ENCODE measurements around the gene TSNAXIP1.

TSNAXIP1 gene

GRCh38 chr16:67766291-67766690 lies 40.4 kb upstream of the TSNAXIP1 start:
- TF ChIP-seq, protein P1, sequence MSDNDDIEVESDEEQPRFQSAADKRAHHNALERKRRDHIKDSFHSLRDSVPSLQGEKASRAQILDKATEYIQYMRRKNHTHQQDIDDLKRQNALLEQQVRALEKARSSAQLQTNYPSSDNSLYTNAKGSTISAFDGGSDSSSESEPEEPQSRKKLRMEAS (IDR thresholded peaks at IDR 0.05): no peak
- TF ChIP-seq TEAD4 (IDR thresholded peaks at IDR 0.05) (no peak), TAF1 (IDR thresholded peaks at IDR 0.05; ENCODE audit: low read depth) (no peak), ZBTB7A (IDR thresholded peaks at IDR 0.05; ENCODE audit: low read depth) (no peak), YY1 (IDR thresholded peaks at IDR 0.05; ENCODE audit: low read depth) (no peak), CEBPB (IDR thresholded peaks at IDR 0.05) (no peak)
- TF ChIP-seq, protein P2, sequence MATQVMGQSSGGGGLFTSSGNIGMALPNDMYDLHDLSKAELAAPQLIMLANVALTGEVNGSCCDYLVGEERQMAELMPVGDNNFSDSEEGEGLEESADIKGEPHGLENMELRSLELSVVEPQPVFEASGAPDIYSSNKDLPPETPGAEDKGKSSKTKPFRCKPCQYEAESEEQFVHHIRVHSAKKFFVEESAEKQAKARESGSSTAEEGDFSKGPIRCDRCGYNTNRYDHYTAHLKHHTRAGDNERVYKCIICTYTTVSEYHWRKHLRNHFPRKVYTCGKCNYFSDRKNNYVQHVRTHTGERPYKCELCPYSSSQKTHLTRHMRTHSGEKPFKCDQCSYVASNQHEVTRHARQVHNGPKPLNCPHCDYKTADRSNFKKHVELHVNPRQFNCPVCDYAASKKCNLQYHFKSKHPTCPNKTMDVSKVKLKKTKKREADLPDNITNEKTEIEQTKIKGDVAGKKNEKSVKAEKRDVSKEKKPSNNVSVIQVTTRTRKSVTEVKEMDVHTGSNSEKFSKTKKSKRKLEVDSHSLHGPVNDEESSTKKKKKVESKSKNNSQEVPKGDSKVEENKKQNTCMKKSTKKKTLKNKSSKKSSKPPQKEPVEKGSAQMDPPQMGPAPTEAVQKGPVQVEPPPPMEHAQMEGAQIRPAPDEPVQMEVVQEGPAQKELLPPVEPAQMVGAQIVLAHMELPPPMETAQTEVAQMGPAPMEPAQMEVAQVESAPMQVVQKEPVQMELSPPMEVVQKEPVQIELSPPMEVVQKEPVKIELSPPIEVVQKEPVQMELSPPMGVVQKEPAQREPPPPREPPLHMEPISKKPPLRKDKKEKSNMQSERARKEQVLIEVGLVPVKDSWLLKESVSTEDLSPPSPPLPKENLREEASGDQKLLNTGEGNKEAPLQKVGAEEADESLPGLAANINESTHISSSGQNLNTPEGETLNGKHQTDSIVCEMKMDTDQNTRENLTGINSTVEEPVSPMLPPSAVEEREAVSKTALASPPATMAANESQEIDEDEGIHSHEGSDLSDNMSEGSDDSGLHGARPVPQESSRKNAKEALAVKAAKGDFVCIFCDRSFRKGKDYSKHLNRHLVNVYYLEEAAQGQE (IDR thresholded peaks at IDR 0.05; ENCODE audit: low read depth): no peak

GRCh38 chr16:67767953-67768352 lies 38.7 kb upstream of the TSNAXIP1 start:
- TF ChIP-seq YY1 (IDR thresholded peaks at IDR 0.05; ENCODE audit: low read depth) (no peak), CEBPB (IDR thresholded peaks at IDR 0.05) (no peak), FOXM1 (IDR thresholded peaks at IDR 0.05; ENCODE audit: borderline replicate concordance, low read depth) (no peak), NFIC (IDR thresholded peaks at IDR 0.05) (no peak)
- TF ChIP-seq, protein P2 (IDR thresholded peaks at IDR 0.05; ENCODE audit: low read depth): no peak
- TF ChIP-seq, protein P1 (IDR thresholded peaks at IDR 0.05): no peak

GRCh38 chr16:67770346-67770991 lies 36.2 kb upstream of the TSNAXIP1 start:
- no peak for TF ChIP-seq RAD21 (IDR thresholded peaks at IDR 0.05; ENCODE audit: low read depth)
- no peak for TF ChIP-seq FOXM1 (IDR thresholded peaks at IDR 0.05; ENCODE audit: borderline replicate concordance, low read depth)

- TF ChIP-seq EP300 (IDR thresholded peaks at IDR 0.05; ENCODE audit: borderline replicate concordance) (no peak), TCF12 (IDR thresholded peaks at IDR 0.05; ENCODE audit: low read depth) (no peak)
Measured at GRCh38 chr16:67773099-67773498, 33.6 kb upstream of the TSNAXIP1 start.

- TF ChIP-seq EGR1 (IDR thresholded peaks at IDR 0.05) (no peak), EP300 (IDR thresholded peaks at IDR 0.05; ENCODE audit: borderline replicate concordance) (no peak), TEAD4 (IDR thresholded peaks at IDR 0.05) (no peak), RAD21 (IDR thresholded peaks at IDR 0.05; ENCODE audit: low read depth) (no peak)
- TF ChIP-seq, protein P2 (IDR thresholded peaks at IDR 0.05; ENCODE audit: low read depth): no peak
Measured at GRCh38 chr16:67773569-67774456, 32.9 kb upstream of the TSNAXIP1 start.

DNA sequence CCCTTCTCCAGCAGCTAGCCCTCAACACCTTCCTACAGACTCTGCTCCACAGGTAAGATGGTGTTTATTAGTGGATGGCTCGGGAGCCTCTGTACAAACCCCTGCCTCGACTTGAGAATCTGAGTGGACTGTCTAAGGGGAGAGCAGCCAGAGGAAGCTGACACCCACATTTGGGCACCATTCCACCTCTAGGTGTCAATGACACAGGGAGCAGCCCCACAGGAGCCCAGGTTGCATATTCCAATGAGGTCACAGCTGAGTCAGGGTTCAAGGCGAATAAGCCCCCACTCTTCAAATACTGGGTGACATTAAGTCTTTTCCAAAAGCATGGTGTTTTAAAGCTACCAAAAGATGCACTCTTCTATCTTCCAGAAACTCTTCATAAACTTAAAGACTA lies 32.2 kb upstream of the TSNAXIP1 start:
- TF ChIP-seq RAD21 (IDR thresholded peaks at IDR 0.05; ENCODE audit: low read depth) (no peak), CEBPB (IDR thresholded peaks at IDR 0.05) (no peak), TCF12 (IDR thresholded peaks at IDR 0.05; ENCODE audit: low read depth) (no peak)
- TF ChIP-seq, protein P2 (IDR thresholded peaks at IDR 0.05; ENCODE audit: low read depth): no peak

Data from Ishikawa (cell line).